ENCODE measurements around the gene CDH23.

- no peak for TF ChIP-seq CTCF (optimal IDR thresholded peaks at IDR 0.05 in 1 of 3, IDR thresholded peaks at IDR 0.05 in 1 of 3, conservative IDR thresholded peaks at IDR 0.05 in 1 of 3; ENCODE audit: extremely low read depth in 1 of 3, insufficient read depth in 2 of 3, low read length in 3 of 3)
- no peak for TF ChIP-seq EZH2 (IDR thresholded peaks at IDR 0.05; ENCODE audit: low read length)
Measured at GRCh38 chr10:71726580-71727104, 329.9 kb downstream of the CDH23 start.
